T-helper 1 cell treated with Interleukin-12 subunit alpha and Interleukin-12 subunit beta and Interleukin-4 antibody, amounts not matched to agents 30 μg/mL and 1 μg/mL, for 36 hours (primary cell): ENCODE measurements around the gene ALDH4A1.

Experiments
- H3K27ac Mint-ChIP-seq: one replicate; pipeline ENCODE4 v1.8.0; 2021; ENCODE audit warnings: mild to moderate bottlenecking, mixed read lengths
- H3K27me3 Mint-ChIP-seq: one replicate; pipeline ENCODE4 v1.8.0; 2021; ENCODE audit warnings: low read depth, mixed read lengths
- H3K36me3 Mint-ChIP-seq: one replicate; pipeline ENCODE4 v1.8.0; 2021; ENCODE audit warnings: low read depth, mixed read lengths
- H3K4me1 Mint-ChIP-seq: one replicate; pipeline ENCODE4 v1.8.0; 2021; ENCODE audit warnings: low read depth, mixed read lengths
- H3K4me3 Mint-ChIP-seq: one replicate; pipeline ENCODE4 v1.8.0; 2021; ENCODE audit warnings: mild to moderate bottlenecking, moderate library complexity, mixed read lengths
- H3K9me3 Mint-ChIP-seq: one replicate; pipeline ENCODE4 v1.8.0; 2021; ENCODE audit warnings: mixed read lengths

ALDH4A1 gene

GRCh38 chr1:18921516-18922251 lies 19.3 kb upstream of the ALDH4A1 start:
- H3K27ac Mint-ChIP-seq: no peak overlapping the region
- peaks cover 30% of the 10 kb centered on the region for H3K4me1 Mint-ChIP-seq
- H3K4me3 Mint-ChIP-seq: no peak overlapping the region
- H3K27me3 Mint-ChIP-seq: no peaks in the 10 kb centered on the region
- H3K9me3 Mint-ChIP-seq: peaks cover 3% of the 10 kb centered on the region
- peaks cover 8% of the 10 kb centered on the region for H3K36me3 Mint-ChIP-seq

- peaks cover 27% of the 10 kb centered on the region for H3K4me1 Mint-ChIP-seq
- no peaks in the 10 kb centered on the region for H3K27me3 Mint-ChIP-seq
- H3K4me3 Mint-ChIP-seq: no peak overlapping the region
- H3K27ac Mint-ChIP-seq: no peak overlapping the region
- H3K9me3 Mint-ChIP-seq: peaks cover 3% of the 10 kb centered on the region
- H3K36me3 Mint-ChIP-seq: peaks cover 8% of the 10 kb centered on the region
Observed at GRCh38 chr1:18920931-18921330, 18.6 kb upstream of the ALDH4A1 start.

- no peaks in the 10 kb centered on the region for H3K27me3 Mint-ChIP-seq
- peaks cover 23% of the 10 kb centered on the region for H3K4me1 Mint-ChIP-seq
- H3K27ac Mint-ChIP-seq: no peak overlapping the region
Observed at GRCh38 chr1:18919956-18920355, 17.6 kb upstream of the ALDH4A1 start.

GRCh38 chr1:18919197-18919905 lies 17.0 kb upstream of the ALDH4A1 start:
- H3K36me3 Mint-ChIP-seq: peaks cover 6% of the 10 kb centered on the region
- no peaks in the 10 kb centered on the region for H3K27me3 Mint-ChIP-seq
- no peaks in the 10 kb centered on the region for H3K9me3 Mint-ChIP-seq
- H3K27ac Mint-ChIP-seq: no peak overlapping the region
- peaks cover 19% of the 10 kb centered on the region for H3K4me1 Mint-ChIP-seq
- no peak overlapping the region for H3K4me3 Mint-ChIP-seq

More at GRCh38 chr1:18919956-18920355, 17.6 kb upstream of the ALDH4A1 start:
- peaks cover 6% of the 10 kb centered on the region for H3K36me3 Mint-ChIP-seq
- H3K4me3 Mint-ChIP-seq: no peak overlapping the region
- no peaks in the 10 kb centered on the region for H3K9me3 Mint-ChIP-seq

GRCh38 chr1:18918417-18918816 lies 16.1 kb upstream of the ALDH4A1 start:
- Mint-ChIP-seq H3K4me3 (no peak overlapping the region), H3K36me3 (peaks cover 6% of the 10 kb centered on the region), H3K9me3 (no peaks in the 10 kb centered on the region), H3K4me1 (peaks cover 13% of the 10 kb centered on the region), H3K27me3 (no peaks in the 10 kb centered on the region), H3K27ac (no peak overlapping the region)

- Mint-ChIP-seq H3K4me3 (no peak overlapping the region), H3K9me3 (no peaks in the 10 kb centered on the region), H3K27ac (no peak overlapping the region), H3K4me1 (peaks cover 12% of the 10 kb centered on the region), H3K36me3 (peaks cover 10% of the 10 kb centered on the region), H3K27me3 (no peaks in the 10 kb centered on the region)
Observed at GRCh38 chr1:18917071-18917799, 14.9 kb upstream of the ALDH4A1 start.

- H3K9me3 Mint-ChIP-seq: no peaks in the 10 kb centered on the region
- H3K27me3 Mint-ChIP-seq: no peaks in the 10 kb centered on the region
- H3K27ac Mint-ChIP-seq: no peak overlapping the region
- no peak overlapping the region for H3K4me3 Mint-ChIP-seq
- peaks cover 18% of the 10 kb centered on the region for H3K36me3 Mint-ChIP-seq
- H3K4me1 Mint-ChIP-seq: peaks cover 7% of the 10 kb centered on the region
Observed at GRCh38 chr1:18915341-18915740, 13.0 kb upstream of the ALDH4A1 start.

- Mint-ChIP-seq H3K4me1 (peaks cover 7% of the 10 kb centered on the region), H3K9me3 (no peaks in the 10 kb centered on the region), H3K36me3 (peaks cover 27% of the 10 kb centered on the region), H3K4me3 (no peak overlapping the region), H3K27me3 (no peaks in the 10 kb centered on the region), H3K27ac (no peak overlapping the region)
Observed at GRCh38 chr1:18913065-18913835, 10.9 kb upstream of the ALDH4A1 start.

GRCh38 chr1:18912550-18912949 lies 10.2 kb upstream of the ALDH4A1 start:
- Mint-ChIP-seq H3K9me3 (no peaks in the 10 kb centered on the region), H3K27ac (no peak overlapping the region), H3K27me3 (no peaks in the 10 kb centered on the region), H3K4me1 (peaks cover 7% of the 10 kb centered on the region), H3K36me3 (peaks cover 29% of the 10 kb centered on the region), H3K4me3 (no peak overlapping the region)

GRCh38 chr1:18908911-18909771 lies 6.8 kb upstream of the ALDH4A1 start:
- Mint-ChIP-seq H3K4me1 (peaks cover 4% of the 10 kb centered on the region), H3K27ac (no peak overlapping the region), H3K9me3 (no peaks in the 10 kb centered on the region), H3K4me3 (no peak overlapping the region), H3K27me3 (no peaks in the 10 kb centered on the region), H3K36me3 (peaks cover 31% of the 10 kb centered on the region)

- Mint-ChIP-seq H3K4me1 (peaks cover 11% of the 10 kb centered on the region), H3K27ac (no peak overlapping the region), H3K9me3 (no peaks in the 10 kb centered on the region), H3K27me3 (no peaks in the 10 kb centered on the region), H3K36me3 (peaks cover 30% of the 10 kb centered on the region), H3K4me3 (no peak overlapping the region)
Observed at GRCh38 chr1:18907917-18908845, 5.8 kb upstream of the ALDH4A1 start.

GRCh38 chr1:18907021-18907916 lies 4.9 kb upstream of the ALDH4A1 start:
- H3K4me3 Mint-ChIP-seq: no peak overlapping the region
- H3K27me3 Mint-ChIP-seq: no peaks in the 10 kb centered on the region
- no peak overlapping the region for H3K27ac Mint-ChIP-seq
- H3K4me1 Mint-ChIP-seq: peaks cover 13% of the 10 kb centered on the region
- H3K36me3 Mint-ChIP-seq: peaks cover 28% of the 10 kb centered on the region
- H3K9me3 Mint-ChIP-seq: no peaks in the 10 kb centered on the region
